Vagina (tissue), 2 donors: ENCODE measurements around the gene MACO1.
"Not testable (repeated sequence)": the region's sequence is repeated elsewhere in the genome, so short reads cannot be mapped to it uniquely, and the experiment has no call there.

Experiments
- CTCF ChIP-seq, 3 experiments: fragments of 450-650 bp in 2 of 3; fragments of 200-600 bp in 1 of 3; sonication (generic) in 1 of 3; IDR thresholded peaks; one replicate each; pipeline ENCODE4 v1.5.1; 2017 to 2019; ENCODE audit warnings: antibody characterized with exemption in 3 of 3, mild to moderate bottlenecking in 2 of 3, moderate library complexity in 2 of 3
- POLR2A ChIP-seq, 2 donors: fragments of 450-650 bp; IDR thresholded peaks; one replicate each; pipeline ENCODE4 v1.6.1; 2017; ENCODE audit warnings: antibody characterized with exemption in 2 of 2, mild to moderate bottlenecking in 2 of 2, moderate library complexity in 2 of 2
- POLR2AphosphoS5 ChIP-seq, 2 donors: sonication (generic); formaldehyde crosslinking; IDR thresholded peaks; one replicate each; pipeline ENCODE4 v1.9.0; 2017; ENCODE audit warnings: antibody characterized with exemption in 2 of 2, mild to moderate bottlenecking in 2 of 2, low read depth in 1 of 2; ENCODE audit not compliant: insufficient read depth in 1 of 2

GRCh38 chr1:25383875-25384274 lies 46.8 kb upstream of the MACO1 start:
- TF ChIP-seq CTCF (IDR thresholded peaks at IDR 0.05); POLR2A (IDR thresholded peaks at IDR 0.05); POLR2AphosphoS5 (IDR thresholded peaks at IDR 0.05; ENCODE audit: insufficient read depth in 1 of 2, low read depth in 1 of 2): not testable (repeated sequence)
